HCEC 1CT (cell line): ENCODE results near the gene TULP4.
"Not testable (repeated sequence)": the region's sequence is repeated elsewhere in the genome, so short reads cannot be mapped to it uniquely, and the experiment has no call there.

Experiments
- DNase-seq: peaks from one replicate; pipeline ENCODE4 v3.0.0-alpha.2; 2017

The TULP4 gene

GRCh38 chr6:158539413-158539812, 227.1 kb downstream of the TULP4 start:
- no peak for DNase-seq

- DNase-seq: no peak
Observed at GRCh38 chr6:158539881-158540280, 227.6 kb downstream of the TULP4 start.

- DNase-seq: no peak
Observed at GRCh38 chr6:158543606-158544185, 231.4 kb downstream of the TULP4 start.

GRCh38 chr6:158544428-158544827, 232.2 kb downstream of the TULP4 start:
- DNase-seq: no peak

- no peak for DNase-seq
Observed at GRCh38 chr6:158545043-158545966, 233.0 kb downstream of the TULP4 start.

GRCh38 chr6:158548418-158549161, 236.3 kb downstream of the TULP4 start:
- DNase-seq: no peak

- no peak for DNase-seq
Observed at GRCh38 chr6:158552055-158552795, 240.0 kb downstream of the TULP4 start.

GRCh38 chr6:158552796-158553138, 240.5 kb downstream of the TULP4 start:
- no peak for DNase-seq

GRCh38 chr6:158554611-158555361, 242.5 kb downstream of the TULP4 start:
- DNase-seq: no peak

GRCh38 chr6:158556113-158556512, 243.8 kb downstream of the TULP4 start:
- no peak for DNase-seq

- not testable (repeated sequence) for DNase-seq
Observed at GRCh38 chr6:158557110-158557509, 244.8 kb downstream of the TULP4 start.

GRCh38 chr6:158557927-158558326, 245.7 kb downstream of the TULP4 start:
- DNase-seq: no peak

GRCh38 chr6:158558415-158559306, 246.4 kb downstream of the TULP4 start:
- DNase-seq: no peak

- DNase-seq: no peak
Observed at GRCh38 chr6:158559338-158559894, 247.2 kb downstream of the TULP4 start.

GRCh38 chr6:158559895-158560835, 247.9 kb downstream of the TULP4 start, which contains the start of gene TMEM181:
Gene TMEM181, plus strand, starts transcription at chr6:158560091. Its CDS starts 134 bp downstream, at chr6:158560225.
- peak; percentile 86 for DNase-seq

- peak; percentile 36 for DNase-seq
Observed at GRCh38 chr6:158560836-158561320, 248.6 kb downstream of the TULP4 start.
